GM18519 (cell line): ENCODE measurements around the gene MYDGF.
"Not testable (repeated sequence)": the region's sequence is repeated elsewhere in the genome, so short reads cannot be mapped to it uniquely, and the experiment has no call there.

Experiments
- ATAC-seq: cut with Tn5 transposase; IDR thresholded peaks from one replicate; pipeline ENCODE4 v1.9.1; 2021; ENCODE audit warnings: mild to moderate bottlenecking, moderate library complexity; ENCODE audit not compliant: unreplicated experiment, low FRiP score

MYDGF gene

DNA sequence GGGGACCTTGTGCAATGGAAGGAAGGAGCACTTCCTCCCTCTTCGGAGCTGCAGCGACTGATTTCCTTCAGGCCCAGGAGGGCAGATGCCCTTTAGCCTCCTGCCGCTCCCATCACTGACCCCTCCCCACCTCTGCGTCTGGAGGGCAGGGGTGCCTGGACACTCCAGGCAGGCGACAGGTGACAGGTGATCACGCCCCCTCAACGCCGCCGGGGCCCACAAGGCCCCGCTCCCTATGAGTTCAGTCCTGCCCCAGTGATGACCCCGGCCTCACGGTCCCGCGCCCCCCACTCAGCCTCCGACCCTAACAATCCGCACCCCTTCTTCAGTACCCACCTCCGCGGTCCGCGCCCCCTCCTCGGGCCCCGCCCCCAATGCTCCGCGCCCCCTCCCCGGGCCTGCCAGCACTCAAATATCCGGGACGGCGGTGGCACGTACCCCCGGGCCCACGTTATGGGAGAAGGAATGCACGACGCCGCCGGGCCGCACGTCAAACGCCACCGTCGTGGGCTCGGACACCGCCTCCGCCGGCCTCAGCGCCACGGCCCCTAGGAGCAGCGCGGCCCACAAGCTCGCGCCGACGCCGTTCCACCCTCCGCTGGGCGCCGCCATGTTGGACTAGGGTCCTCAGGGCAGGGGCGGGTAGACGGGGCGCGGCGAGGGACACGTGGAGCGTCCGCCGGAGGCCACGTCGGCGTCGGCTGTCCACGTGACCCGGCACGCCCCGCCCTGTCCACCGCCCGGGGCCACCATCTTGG, at the start of gene MYDGF:
TSS of gene MYDGF (minus strand) at position 620 of the 758 bp plus-strand sequence. CDS start at position 612, 8 bp downstream.
- no peak for ATAC-seq

DNA sequence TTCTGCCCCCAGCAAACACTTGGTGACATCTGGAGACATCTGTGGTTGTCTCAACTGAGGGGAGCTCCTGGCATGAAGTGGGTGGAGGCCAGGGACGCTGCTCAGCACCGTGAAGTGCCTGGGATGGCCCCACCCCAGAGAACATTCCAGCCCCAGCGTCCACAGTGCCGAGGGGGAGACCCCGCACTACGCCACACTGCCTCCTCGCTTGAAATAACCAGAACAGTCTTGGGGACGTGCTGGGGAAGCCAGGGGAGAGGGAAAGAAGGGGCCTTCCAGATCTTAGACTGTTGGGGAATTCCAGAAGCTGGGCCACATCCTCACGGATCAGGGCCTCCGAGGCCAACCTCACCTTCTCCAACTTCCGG, 49.3 kb upstream of the MYDGF start:
- ATAC-seq, result no peak

DNA sequence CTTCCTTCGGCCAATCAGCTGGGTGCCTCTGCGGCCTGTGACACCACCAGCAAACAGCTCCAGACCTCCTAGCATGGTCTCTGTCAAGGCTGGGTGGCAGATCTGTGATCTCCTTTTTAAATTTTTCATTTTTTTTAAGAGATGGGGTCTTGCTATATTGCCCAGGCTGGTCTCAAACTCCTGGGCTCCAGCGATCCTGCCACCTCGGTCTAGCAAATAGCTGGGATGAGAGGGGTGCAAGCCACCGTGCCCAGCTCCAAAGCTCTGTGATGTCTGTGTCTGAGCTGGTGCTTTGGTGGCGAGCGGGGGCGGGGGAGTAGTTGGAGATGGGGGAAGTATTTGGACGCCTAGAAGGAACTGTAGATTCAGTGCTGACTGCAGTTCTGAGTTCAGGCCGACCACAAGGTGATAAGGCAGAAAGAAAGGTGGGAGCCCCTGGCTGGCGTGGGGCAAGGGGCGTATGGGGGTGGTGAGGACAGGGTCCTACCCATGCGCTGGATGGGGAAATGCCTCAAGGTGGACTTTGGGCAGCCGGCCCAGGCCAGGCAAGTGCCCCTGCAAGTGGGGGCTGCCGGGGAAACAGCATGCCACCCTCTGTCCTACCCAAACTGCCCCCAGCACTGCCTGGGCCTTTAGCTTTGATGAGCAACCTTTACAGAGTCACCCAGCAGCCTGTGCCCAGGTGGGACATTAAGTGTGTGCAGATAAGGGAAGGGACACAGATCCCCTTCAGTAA, 48.0 kb upstream of the MYDGF start:
- ATAC-seq, result no peak

DNA sequence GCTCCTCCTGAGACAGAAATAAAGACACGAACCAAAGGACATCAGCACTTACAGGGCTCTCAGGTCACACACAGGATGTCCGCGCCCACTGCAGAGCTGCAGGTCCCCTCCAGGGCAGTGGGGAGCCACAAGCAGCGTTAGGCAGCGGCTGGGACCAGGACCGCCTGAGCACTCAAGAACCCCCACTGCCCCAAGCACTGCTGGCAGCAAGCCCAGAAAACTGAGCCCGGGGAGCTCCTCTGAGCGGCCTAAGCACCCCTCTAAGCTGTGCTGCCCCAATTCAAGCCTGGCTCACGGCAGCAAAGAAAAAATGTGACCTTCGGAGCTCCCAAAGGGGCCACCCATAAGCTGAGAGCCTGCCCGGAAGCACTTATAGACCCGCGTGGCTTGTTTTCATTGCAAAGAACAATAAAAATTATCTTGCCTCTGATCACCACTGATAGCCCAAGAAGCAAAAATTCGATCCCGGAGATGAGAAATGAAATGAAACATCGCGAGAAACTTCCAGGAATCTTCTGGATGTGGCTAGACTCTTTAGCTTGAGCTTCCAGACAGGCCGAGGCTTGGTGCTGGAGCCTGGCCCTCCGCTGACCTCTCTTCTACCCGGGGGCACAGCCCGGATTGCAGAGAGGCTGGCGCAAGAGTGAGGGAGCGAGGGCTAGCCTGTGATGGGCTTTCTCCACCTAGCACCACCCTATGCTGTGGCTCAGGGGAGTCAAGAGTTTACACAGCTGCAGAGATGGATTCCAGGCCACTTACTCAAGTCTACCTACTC, 47.2 kb upstream of the MYDGF start:
- no peak for ATAC-seq

DNA sequence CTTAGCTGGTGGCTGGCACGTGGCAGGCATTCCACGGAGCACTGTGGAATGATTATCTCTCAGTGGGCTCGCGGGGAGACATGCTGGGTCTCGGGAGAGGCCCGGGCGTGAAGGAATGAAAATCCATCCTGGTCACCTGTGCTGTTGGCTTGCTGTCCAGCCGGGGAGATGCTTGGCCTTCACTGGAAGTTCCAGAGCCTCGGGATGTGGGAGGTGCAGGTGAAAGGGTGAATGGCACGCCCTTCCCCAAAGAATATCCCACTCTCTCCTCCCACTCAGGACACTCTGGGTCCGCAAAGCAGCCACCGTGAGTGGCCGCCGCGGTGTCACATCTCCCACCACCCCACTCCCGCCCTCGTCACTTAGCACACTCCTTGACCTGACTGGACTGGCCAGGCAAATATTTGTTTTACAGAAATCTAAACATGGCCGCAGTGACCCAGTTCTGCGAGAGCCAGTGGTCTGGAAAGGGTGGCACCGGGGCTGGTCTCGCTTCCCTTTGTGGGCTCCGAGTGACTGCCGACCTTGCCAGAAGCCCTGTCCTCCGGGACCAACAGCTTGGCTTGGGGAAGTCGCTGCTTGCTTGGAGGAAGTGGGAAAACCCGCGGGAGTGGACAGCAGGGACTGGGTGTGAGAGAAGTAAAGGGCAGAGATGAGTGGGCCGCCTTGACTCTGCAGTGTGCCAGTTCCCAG, 45.5 kb upstream of the MYDGF start:
- ATAC-seq, result no peak

DNA sequence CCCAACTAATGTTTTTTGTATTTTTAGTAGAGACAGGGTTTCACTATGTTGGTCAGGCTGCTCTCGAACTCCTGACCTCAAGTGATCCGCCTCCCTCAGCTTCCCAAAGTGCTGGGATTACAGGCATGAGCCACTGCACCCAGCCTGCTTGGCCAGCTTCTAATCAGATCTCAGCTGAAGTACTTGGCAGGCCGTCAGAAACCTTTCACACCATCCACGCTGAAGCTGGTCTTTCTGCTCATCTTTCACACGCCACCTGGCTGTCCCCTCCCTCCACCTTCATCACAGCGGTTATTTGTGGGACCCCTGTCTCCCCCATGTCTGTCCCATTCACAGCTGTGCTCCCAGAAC, 45.0 kb upstream of the MYDGF start:
- ATAC-seq, result not testable (repeated sequence)

DNA sequence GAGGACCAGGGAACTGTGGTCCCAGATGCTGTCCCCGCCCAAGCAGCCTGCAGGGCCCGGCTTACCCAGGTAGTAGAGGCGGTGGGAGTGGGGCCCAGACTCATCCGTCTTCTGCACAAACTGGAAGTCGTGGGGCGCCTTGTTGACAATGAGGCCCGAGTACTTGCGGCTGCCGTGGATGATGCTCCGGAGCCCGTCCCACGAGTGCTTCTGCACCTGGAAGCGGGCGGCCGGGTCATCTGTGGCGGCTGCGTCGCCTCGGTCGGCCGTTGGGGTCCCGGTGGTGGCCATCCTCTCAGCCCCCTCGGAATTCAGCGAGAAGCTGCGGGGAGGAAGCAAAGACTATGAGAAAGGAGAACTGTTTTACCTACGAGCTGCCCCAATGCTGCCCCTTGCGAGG, 43.9 kb upstream of the MYDGF start:
- ATAC-seq, result no peak

DNA sequence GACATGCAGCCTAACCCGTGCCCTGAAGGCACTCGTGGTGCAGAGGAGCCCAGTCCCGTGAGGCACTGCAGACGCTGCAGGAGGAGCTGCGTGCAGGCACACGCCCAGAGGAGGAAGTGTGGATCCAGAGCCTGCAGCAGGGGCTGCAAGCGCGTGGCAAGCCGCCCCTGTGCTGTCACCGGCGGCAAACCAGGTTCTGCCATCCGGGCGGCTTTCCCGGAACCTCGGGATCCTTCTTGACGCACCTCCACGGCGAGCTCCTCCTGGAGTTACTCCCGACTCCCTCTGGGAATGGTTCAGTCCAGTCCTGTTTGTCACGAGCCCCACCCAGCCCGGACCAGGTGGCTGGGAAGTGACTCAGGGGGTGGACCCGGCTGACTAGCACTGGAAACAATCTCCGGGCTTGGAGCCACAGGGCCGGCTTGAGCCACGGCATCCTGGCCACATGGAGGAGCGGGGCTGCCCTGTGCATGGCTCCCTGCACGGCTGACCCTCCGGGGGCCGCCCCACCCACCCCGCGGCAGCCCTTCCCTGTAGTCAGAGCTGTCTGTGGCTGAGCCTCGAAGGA, 43.3 kb upstream of the MYDGF start:
- ATAC-seq, result no peak

DNA sequence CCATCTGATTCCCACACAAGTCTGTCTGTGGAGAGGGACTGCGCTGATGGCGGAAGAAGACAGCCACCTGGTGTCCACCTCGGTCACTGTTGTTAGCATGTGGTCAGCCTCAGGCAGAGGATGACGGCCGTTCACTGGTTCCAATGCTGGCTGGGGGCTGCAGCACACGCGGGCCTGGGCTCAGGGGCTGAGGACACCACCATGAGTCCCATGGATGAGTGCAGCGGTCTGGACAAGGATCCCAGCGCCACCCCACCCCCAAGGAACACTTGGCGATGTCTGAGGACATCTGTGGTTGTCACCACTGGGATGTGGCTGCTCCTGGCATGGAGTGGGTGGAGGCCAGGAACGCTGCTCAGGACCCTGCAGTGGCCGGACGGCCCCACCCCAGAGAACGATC, 42.6 kb upstream of the MYDGF start:
- ATAC-seq, result no peak

DNA sequence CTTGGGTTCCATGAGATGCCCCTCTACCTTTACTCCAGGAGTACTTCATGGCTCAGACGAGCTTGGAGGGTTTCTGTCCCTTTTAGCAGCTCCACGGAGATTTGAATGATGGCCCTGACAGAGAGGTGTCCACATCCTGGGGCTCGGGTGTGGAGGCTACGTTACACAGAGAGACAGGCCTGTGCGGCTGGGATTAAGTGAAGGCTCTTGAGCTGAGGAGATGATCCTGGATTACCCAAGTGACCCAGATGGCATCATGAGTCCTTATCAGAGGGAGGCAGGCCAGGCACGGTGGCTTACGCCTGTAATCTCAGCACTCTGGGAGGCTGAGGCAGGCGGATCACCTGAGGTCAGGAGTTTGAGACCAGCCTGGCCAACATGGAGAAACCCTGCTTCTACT, 41.1 kb upstream of the MYDGF start:
- no peak for ATAC-seq

DNA sequence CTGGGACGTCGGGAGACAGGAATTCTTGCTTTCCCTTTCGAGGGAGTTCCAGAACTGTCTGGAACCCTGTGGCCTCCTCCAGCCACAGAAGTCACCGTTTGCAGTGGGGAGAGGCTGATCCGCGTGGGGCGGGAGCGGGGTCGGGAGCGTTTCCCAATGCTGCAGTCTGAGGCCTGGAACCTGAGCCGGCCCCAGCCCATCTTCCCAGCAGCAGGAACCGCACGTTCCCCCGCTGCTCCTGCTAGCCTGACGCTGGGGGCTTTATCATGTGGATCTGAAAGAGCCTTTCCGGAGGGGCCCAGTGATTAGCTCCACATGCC, 40.1 kb upstream of the MYDGF start:
- ATAC-seq, result no peak

DNA sequence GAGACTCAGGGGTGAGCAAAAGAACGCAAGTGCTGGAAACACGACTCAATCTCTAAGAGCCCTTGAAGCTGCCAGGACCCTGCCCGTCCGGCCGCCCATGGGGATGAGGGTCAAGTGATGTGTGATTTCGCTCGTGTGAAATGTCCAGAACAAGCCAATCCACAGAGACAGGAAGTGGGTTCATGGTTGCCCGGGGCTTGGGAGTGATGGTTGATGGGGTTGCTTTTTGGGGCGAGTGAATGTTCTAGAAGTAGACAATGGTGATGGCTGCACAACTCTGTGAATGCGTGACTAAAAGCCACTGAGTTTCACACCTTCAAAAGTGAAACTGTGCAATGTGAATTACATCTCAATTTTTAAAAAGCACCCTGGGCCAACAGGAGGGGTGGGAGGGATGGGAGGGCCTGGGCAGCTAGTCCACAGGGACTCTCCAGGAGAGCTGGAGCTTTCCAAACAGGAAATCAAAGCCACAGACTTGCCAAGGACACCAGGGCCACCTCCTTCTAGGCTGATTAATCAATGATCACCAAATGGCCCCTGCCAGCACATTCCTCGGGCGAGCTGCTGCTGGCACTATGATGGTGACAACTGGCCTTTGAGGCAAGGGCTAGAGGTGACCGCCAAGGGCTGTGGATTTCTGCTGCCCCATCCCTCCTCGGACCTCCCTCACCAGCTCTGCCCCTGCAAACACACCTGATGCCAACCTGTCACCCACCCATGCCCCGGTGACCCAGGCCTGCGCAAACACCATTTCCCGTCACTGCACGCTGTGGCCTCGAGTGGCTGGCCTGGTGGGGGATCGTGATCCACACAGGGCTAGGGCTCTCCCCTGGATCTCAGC, 39.5 kb upstream of the MYDGF start:
- no peak for ATAC-seq

DNA sequence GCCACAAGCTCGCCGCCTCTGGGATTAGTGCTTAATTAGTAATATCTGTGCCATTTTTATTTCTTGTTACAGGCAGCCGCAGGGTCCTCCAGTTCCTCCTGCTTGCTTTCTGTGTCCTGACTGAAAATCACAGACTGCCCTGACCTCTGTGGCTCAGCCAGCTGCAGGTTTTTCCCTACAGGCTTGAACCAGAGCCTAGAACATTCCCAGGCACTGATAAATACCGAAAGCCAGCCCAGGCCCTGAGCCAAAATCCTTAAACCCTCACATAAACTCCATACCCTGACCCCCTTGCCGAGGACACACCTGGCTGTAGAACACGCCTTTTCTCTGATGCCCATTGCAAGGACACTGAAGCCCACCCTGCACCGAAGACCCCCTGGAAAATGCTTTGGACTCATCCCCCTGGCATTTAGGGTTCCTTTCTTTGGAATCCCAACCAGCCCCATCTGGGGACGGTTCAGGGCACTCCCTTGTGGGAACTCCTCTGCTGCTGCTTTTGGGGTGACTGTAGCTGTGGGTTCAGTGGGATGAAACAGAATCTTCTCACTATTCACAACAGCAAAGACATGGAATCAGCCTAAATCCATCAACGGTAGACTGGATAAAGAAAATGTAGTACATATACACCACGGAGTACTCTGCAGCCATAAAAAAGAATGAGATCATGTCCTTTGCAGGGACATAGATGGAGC, 38.0 kb upstream of the MYDGF start:
- no peak for ATAC-seq

DNA sequence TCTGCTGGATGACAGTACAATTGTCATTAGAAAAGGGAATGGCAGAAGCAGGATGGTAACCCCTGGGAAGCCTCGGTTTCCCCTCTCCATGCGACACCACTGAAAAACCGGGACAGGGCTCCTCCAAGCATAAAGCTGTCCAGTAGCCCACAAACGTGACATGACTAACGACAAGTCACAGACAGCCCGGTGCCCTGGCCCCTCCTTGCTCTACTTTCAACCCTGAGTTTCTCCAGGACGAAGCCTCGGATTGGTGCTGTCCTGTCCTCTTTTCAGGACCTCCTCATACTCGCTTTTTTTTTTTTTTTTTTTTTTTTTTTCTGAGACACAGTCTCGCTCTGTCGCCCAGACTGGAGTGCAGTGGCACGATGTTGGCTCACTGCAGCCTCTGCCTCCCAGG, 37.2 kb upstream of the MYDGF start:
- no peak for ATAC-seq

DNA sequence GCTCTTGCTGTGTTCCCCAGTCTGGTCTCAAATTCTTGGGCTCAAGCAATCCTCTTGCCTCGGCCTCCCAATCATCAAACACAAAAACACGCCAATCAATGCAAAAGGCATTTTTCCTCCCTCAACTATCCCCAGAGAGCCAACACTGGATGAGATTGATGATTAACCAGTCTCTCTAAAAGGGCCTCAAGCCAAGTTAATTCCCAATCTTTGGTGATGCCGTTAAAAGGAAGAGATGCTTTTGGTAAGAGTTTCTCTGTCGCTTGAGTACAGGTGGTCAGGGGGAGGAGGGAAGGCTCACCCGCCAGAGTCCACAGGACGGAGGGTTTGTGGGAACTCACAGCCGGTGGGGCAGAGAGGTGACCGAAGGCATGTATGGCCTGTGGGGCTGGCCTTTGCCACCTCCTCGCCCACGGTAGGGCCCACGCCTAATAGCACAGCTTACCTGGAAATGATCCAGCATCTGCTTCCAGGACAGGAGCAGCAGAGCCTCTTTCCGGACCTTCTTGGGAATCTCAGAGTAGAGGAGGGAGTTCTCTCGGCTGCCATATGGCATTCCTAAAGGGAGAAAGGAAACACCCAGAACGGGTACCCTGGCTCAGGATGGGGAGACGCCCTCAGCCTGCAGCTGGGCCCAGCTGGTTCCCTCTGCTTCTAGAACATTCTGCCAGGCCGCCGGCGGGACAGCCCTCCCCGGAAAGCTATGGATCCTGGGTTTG, 35.4 kb upstream of the MYDGF start:
- ATAC-seq, result no peak

DNA sequence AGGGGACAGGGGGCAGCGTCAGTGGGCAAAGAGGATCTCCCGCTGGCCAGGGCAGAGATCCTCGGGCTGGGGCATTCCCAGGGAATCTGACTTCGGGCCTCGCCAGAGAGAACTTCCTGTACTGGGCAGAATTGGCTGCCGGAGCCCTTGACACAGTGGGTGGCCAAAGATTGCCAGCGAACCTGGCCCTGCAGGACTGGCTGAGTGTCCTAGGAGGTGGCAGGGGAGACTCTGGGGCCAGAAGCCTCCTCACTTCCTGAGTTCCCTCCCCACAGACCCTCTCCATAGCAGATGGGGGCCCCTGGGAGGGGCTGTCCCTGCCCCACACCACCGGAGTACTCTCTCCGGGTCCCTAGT, 34.2 kb upstream of the MYDGF start:
- ATAC-seq, result no peak

DNA sequence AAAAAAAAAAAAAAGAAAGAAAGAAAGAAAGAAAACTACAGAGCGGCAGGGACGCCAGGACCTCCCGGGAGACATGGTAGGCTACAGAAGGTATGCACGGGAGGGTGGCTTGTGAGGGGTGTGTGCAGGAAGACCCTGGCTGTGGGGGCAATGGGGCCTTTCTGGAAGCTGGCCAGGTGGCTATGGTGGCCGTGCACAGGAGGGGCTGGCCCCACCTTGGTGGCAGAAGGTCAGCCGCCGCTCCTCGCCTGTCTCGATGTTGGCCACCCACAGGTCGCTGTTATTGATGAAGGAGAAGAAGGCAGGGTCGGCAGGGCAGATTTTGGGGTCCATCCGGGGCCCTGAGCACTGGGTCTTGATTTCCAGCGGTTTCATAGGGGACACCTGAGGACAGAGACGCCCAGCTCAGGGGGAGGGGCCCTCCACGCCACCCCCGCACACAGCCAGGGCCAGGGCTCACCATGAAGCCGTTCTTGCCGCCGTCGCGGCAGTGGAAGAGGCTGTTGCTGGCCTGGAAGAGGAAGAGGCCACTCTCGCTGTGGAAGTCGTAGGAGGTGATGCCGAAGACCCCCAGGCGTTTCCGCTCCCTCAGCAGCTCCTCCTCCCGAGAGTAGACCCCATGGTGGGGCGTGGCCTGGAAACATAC, 33.7 kb upstream of the MYDGF start:
- ATAC-seq, result no peak

DNA sequence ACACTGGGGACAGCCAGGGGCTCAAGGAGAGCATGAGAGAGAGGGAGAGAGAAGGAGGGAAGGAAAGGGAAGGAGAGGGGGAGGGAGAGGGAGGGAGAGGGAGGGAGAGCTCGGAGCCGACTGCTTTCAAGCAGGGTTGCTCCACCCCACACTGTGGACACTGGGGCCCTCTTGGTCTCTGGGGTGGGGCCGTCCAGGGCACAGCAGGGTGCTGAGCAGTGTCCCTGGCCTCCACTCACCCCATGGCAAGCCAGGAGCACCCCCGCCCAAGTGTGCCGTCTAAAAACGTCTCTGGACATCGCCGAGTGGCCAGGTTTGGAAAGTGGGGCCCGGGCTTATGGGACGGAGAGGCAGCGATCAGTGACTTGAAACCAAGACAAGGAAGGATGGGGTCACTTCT, 32.6 kb upstream of the MYDGF start:
- no peak for ATAC-seq
